AG04450 (cell line): ENCODE measurements around the gene DMD. TPM values are rescaled to one million over a fixed set of nuclear protein-coding genes. Genes with fewer than 3 reads are reported as not detected.

Source experiments
- CTCF ChIA-PET: fragments of 300-600, 350-600 bp; formaldehyde crosslinking; extraction: SDS; loops from one replicate; lab custom pipeline; 2022; ENCODE audit warnings: antibody characterized with exemption, inconsistent platforms; lab: Charles Lee
- POLR2A ChIA-PET: fragments of 350-600 bp; formaldehyde crosslinking; extraction: SDS; loops from one replicate; lab custom pipeline; 2021; ENCODE audit warnings: antibody characterized with exemption, inconsistent platforms; lab: Yijun Ruan, JAX
- DNase-seq: peaks from one replicate; pipeline ENCODE4 v3.0.0-alpha.2; 2011; ENCODE audit warnings: low read depth, low spot score
- H3K27ac ChIP-seq: one replicate; pipeline ENCODE4 v1.5.1; 2012; ENCODE audit warnings: low read depth, low read length, control low read depth
- H3K27me3 ChIP-seq: one replicate; pipeline ENCODE4 v1.6.0; 2012; ENCODE audit warnings: low read length; ENCODE audit not compliant: control insufficient read depth, insufficient read depth
- H3K4me3 ChIP-seq: 2 replicates; pipeline ENCODE4 v1.5.1; 2011; ENCODE audit warnings: mild to moderate bottlenecking, low read depth, low read length, control low read depth
- H3K9me3 ChIP-seq: 2 replicates; pipeline ENCODE4 v1.5.1; 2012; ENCODE audit warnings: low read length; ENCODE audit not compliant: control insufficient read depth, insufficient read depth
- polyA plus RNA-seq: library from polyadenylated mRNA; depleted of rRNA; stranded (reverse); fragments of >200 nt; gene quantifications from 2 replicates; pipeline ENCODE4 v1.2.3, GENCODE V29; 2011
- TF ChIP-seq, protein P1 (sequence below): IDR thresholded peaks from 2 replicates; pipeline ENCODE4 v1.5.1; 2011; ENCODE audit warnings: low read depth, low read length, control low read depth, inconsistent platforms

Gene DMD
- polyA plus RNA-seq, 1 experiment: 7.6 TPM

DNA sequence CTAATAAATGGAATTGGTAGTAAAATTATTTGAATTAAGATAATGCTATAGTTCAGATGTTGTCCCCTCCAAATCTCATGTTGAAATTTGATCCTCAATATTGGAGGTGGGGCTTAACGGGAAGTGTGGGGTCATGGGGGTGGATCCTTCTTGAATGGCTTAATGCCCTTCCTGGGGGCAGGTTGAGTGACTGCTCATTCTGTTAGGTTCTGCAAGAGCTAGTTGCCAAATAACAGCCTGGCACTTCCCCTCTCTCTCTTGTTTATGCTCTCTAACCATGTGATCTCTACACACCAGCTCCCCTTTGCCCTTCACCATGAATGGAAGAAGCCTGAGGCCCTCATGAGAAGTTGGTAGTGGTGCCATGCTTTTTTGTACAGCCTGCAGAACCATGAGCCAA, 1414.7 kb downstream of the DMD start:
- Histone ChIP-seq H3K9me3 (no peaks in the 10 kb centered on the region), H3K27me3 (no peaks in the 10 kb centered on the region), H3K4me3 (no peak overlapping the region), H3K27ac (no peak overlapping the region)
- TF ChIP-seq, protein P1, sequence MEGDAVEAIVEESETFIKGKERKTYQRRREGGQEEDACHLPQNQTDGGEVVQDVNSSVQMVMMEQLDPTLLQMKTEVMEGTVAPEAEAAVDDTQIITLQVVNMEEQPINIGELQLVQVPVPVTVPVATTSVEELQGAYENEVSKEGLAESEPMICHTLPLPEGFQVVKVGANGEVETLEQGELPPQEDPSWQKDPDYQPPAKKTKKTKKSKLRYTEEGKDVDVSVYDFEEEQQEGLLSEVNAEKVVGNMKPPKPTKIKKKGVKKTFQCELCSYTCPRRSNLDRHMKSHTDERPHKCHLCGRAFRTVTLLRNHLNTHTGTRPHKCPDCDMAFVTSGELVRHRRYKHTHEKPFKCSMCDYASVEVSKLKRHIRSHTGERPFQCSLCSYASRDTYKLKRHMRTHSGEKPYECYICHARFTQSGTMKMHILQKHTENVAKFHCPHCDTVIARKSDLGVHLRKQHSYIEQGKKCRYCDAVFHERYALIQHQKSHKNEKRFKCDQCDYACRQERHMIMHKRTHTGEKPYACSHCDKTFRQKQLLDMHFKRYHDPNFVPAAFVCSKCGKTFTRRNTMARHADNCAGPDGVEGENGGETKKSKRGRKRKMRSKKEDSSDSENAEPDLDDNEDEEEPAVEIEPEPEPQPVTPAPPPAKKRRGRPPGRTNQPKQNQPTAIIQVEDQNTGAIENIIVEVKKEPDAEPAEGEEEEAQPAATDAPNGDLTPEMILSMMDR: no peak
- CTCF ChIA-PET: interaction anchor here (0.6 kb wide), 1 partner anchor 685 kb away, joined by 3 read pairs; no protein-coding TSS in a partner anchor
- DNase-seq: no peak
- POLR2A ChIA-PET: no interaction called here

DNA sequence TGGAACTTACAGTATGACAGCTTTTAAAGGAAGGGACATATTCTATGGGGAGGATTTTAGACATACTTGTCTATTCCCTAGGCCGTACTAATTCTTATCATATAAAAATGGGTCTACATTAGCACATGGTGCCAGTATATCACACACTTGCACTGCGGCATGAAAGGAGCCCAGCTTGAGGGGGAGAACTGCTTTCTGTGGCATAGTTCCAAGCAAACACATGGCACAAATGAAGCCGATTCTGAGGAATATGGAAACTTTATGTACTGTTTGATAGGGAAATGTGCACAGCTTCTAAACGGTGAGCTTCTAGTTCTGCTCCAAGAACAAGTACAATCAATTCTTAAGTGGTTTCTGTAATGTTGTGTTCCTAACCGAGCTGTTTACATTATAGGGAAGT, 1463.9 kb downstream of the DMD start:
- TF ChIP-seq, protein P1: no peak

DNA sequence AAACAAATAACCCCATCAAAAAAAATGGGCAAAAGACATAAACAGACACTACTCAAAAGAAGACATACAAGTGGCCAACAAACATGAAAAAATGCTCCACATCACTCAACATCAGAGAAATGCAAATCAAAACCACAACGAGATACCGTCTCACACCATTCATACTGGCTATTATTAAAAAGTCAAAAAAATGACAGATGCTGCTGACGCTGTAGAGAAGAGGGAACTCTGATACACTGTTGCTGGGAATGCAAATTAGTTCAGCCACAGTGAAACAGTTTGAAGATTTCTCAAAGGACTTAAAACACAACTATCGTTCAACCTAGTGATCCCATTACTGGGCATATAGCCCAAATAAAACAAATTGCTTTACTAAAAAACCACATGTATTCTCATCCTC, 1468.3 kb downstream of the DMD start:
- H3K27me3 ChIP-seq: no peaks in the 10 kb centered on the region
- H3K9me3 ChIP-seq: no peaks in the 10 kb centered on the region
- ChIA-PET CTCF (no interaction called here), POLR2A (no interaction called here)
- DNase-seq: no peak
- no peak overlapping the region for H3K4me3 ChIP-seq
- H3K27ac ChIP-seq: no peak overlapping the region
- TF ChIP-seq, protein P1: no peak

More for the DNA sequence above, 1463.9 kb downstream of the DMD start:
- Histone ChIP-seq H3K9me3 (no peaks in the 10 kb centered on the region), H3K4me3 (no peak overlapping the region), H3K27ac (no peak overlapping the region), H3K27me3 (no peaks in the 10 kb centered on the region)
- DNase-seq: no peak
- POLR2A ChIA-PET: no interaction called here
- CTCF ChIA-PET: no interaction called here

DNA sequence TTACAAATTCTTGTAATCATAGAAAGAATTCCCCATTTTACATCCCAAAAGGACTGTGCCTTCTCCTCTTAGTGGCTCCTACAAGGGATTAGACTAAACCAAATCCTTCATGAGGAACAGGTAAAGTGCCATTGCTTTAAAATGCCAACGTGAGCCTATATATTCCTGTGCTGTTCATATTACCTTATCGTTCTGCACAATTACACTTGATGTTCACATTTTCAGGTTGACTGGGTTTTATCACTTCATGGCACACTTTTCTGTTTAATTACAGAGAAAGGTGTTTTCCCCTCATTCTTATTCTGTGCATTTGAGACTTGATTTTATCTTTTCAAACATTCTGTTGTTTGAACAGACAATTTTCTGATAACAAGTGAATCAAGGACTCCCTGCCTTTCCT, 1493.9 kb downstream of the DMD start:
- CTCF ChIA-PET: no interaction called here
- H3K27me3 ChIP-seq: no peaks in the 10 kb centered on the region
- TF ChIP-seq, protein P1: no peak
- no peak overlapping the region for H3K4me3 ChIP-seq
- H3K27ac ChIP-seq: no peak overlapping the region
- POLR2A ChIA-PET: no interaction called here
- no peaks in the 10 kb centered on the region for H3K9me3 ChIP-seq
- DNase-seq: no peak

DNA sequence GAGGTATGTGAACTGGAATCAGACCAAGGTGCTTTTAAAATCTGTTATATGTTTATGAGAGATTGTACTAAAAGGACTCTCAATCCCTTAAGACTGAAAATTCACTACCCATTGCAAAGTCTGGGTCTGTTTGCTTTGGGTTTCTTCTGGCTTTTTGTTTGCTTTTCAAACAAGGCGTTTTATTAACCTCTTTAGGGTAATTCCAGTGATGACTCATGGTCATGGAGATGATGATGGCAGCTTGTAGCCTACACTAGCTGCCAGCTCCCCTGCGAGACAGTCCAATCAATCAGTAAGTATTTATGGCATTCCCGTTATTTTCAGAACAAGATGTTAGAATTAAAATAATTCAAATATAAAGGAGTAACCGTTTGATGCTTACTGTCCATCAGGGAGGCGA, 1495.7 kb downstream of the DMD start:
- POLR2A ChIA-PET: no interaction called here
- CTCF ChIA-PET: no interaction called here
- TF ChIP-seq, protein P1: no peak
- H3K4me3 ChIP-seq: no peak overlapping the region
- no peak for DNase-seq
- H3K9me3 ChIP-seq: no peaks in the 10 kb centered on the region
- no peaks in the 10 kb centered on the region for H3K27me3 ChIP-seq
- H3K27ac ChIP-seq: no peak overlapping the region
